Panc1 (cell line): Measurements from ENCODE around the gene THUMPD3. TPM values are rescaled to one million over a fixed set of nuclear protein-coding genes. Genes with fewer than 3 reads are reported as not detected.

ENCODE experiments used
- ATAC-seq: fragments of 200-7000 bp; cut with Tn5 transposase; 2 replicates; pipeline ENCODE4 v1.9.1; 2020; ENCODE audit warnings: mild to moderate bottlenecking, moderate library complexity
- BruUV-seq: library from RNA; stranded (reverse); fragments of 400-500 nt; replicated peaks from 2 replicates; lab custom pipeline; 2021; lab: Mats Ljungman, UMichigan
- CTCF ChIA-PET: fragments of 300-600 bp; sonication (Branson Sonifier 250); formaldehyde crosslinking; loops from one replicate; lab custom pipeline; 2022; ENCODE audit warnings: antibody characterized with exemption; lab: Charles Lee
- POLR2A ChIA-PET: fragments of 300-600 bp; sonication (Branson Sonifier 250); formaldehyde crosslinking; loops from one replicate; lab custom pipeline; 2022; ENCODE audit warnings: antibody characterized with exemption; lab: Charles Lee
- DNase-seq: peaks from one replicate; pipeline ENCODE4 v3.0.0-alpha.2; 2010; ENCODE audit warnings: low read depth, low spot score
- H3K27ac ChIP-seq: 2 replicates; pipeline ENCODE4 v1.5.1; 2011; ENCODE audit warnings: mild to moderate bottlenecking, low read length, inconsistent platforms
- H3K27me3 ChIP-seq: fragments of 200-500 bp; sonication (Bioruptor generic); 2 replicates; pipeline ENCODE4 v1.6.0; 2014; ENCODE audit warnings: low read length, inconsistent platforms; ENCODE audit not compliant: control insufficient read depth, insufficient read depth
- H3K36me3 ChIP-seq: fragments of 200-500 bp; sonication (Bioruptor generic); 2 replicates; pipeline ENCODE4 v1.5.1; 2014; ENCODE audit warnings: inconsistent platforms, mild to moderate bottlenecking, low read length, moderate library complexity; ENCODE audit not compliant: control insufficient read depth, insufficient read depth
- H3K4me1 ChIP-seq: 2 replicates; pipeline ENCODE4 v1.5.1; 2011; ENCODE audit warnings: inconsistent platforms, mild to moderate bottlenecking, low read length, moderate library complexity; ENCODE audit not compliant: control insufficient read depth, insufficient read depth
- H3K4me3 ChIP-seq, 2 experiments: 2 replicates each; pipeline ENCODE4 v1.5.1; 2011 to 2012; ENCODE audit warnings: low read depth in 2 of 2, low read length in 2 of 2, mild to moderate bottlenecking in 2 of 2, inconsistent platforms in 1 of 2, moderate library complexity in 1 of 2
- H3K9me3 ChIP-seq: fragments of 200-500 bp; sonication (Bioruptor generic); 2 replicates; pipeline ENCODE4 v1.5.1; 2014; ENCODE audit warnings: low read depth, mild to moderate bottlenecking, inconsistent platforms, low read length, moderate library complexity; ENCODE audit not compliant: control insufficient read depth, insufficient read depth
- CTCF ChIP-seq: fragments of 450-650 bp; IDR thresholded peaks from 2 replicates; pipeline ENCODE4 v1.5.1; 2017; ENCODE audit warnings: mild to moderate bottlenecking
- POLR2AphosphoS5 ChIP-seq: IDR thresholded peaks from 2 replicates; pipeline ENCODE4 v1.6.1; 2012; ENCODE audit warnings: mild to moderate bottlenecking, low read depth, low read length, moderate library complexity
- REST ChIP-seq, 2 experiments: IDR thresholded peaks; 2 replicates each; pipeline ENCODE4 v1.6.1; 2011 to 2012; ENCODE audit warnings: low read depth in 2 of 2, control low read depth in 1 of 2, low read length in 1 of 2, mild to moderate bottlenecking in 1 of 2, moderate library complexity in 1 of 2; ENCODE audit not compliant: insufficient read depth in 1 of 2
- SIN3A ChIP-seq: IDR thresholded peaks from 2 replicates; pipeline ENCODE4 v1.6.1; 2012; ENCODE audit warnings: low read depth, mild to moderate bottlenecking, low read length, moderate library complexity, borderline replicate concordance; ENCODE audit not compliant: insufficient read depth
- TCF7L2 ChIP-seq: IDR thresholded peaks from 2 replicates; pipeline ENCODE4 v1.6.1; 2011; ENCODE audit warnings: mild to moderate bottlenecking, low read depth, low read length, inconsistent platforms
- in situ Hi-C: cut with HindIII; loops from 2 replicates; pipeline ENCODE4 v1.10.0; 2016; ENCODE audit warnings: low sequenced_read_pairs, low pct_unique_long_range_greater_than_20kb
- intact Hi-C: fragments of 100-400 bp; cut with micrococcal nuclease; formaldehyde crosslinking; loops from one replicate; pipeline ENCODE4 v1.10.0; 2022; ENCODE audit not compliant: unreplicated experiment
- total RNA-seq: library from RNA; stranded (reverse); gene quantifications from one replicate; pipeline ENCODE4 v1.2.1, GENCODE V29; 2021; ENCODE audit not compliant: unreplicated experiment

The THUMPD3 gene
- total RNA-seq, 1 experiment from 2014 or later = 43.5 TPM

- Histone ChIP-seq H3K27me3 (no peaks in the 10 kb centered on the region), H3K27ac (no peak overlapping the region), H3K4me1 (peaks cover 18% of the 10 kb centered on the region; the same call in 1 of the 2 replicates), H3K4me3 (no peak overlapping the region), H3K36me3 (peaks cover 54% of the 10 kb centered on the region), H3K9me3 (no peaks in the 10 kb centered on the region)
- intact Hi-C loops = no loop called here
- ATAC-seq (no peak), DNase-seq (no peak)
- no TSS peak for BruUV-seq
- in situ Hi-C loops = no loop called here
- CTCF ChIA-PET = no interaction called here
- POLR2A ChIA-PET = no interaction called here
- TF ChIP-seq TCF7L2 (no peak), POLR2AphosphoS5 (no peak), CTCF (no peak), SIN3A (no peak), REST (IDR thresholded peaks at IDR 0.05; ENCODE audit: insufficient read depth in 1 of 2, low read depth in 2 of 2, low read length in 1 of 2) (no peak)
Observed at GRCh38 chr3:9392041-9392440, 29.2 kb downstream of the THUMPD3 start.

GRCh38 chr3:9395570-9396300 is 32.9 kb downstream of the THUMPD3 start:
- POLR2A ChIA-PET = no interaction called here
- no peak for TF ChIP-seq REST (IDR thresholded peaks at IDR 0.05; ENCODE audit: insufficient read depth in 1 of 2, low read depth in 2 of 2, low read length in 1 of 2)
- no peak for TF ChIP-seq TCF7L2
- no peak for TF ChIP-seq CTCF
- TF ChIP-seq SIN3A = 0 out of 2 replicates have a peak, but pooled peaks have one; percentile 13
- TF ChIP-seq POLR2AphosphoS5 = no peak
- intact Hi-C loops (no loop called here), in situ Hi-C loops (no loop called here)
- Histone ChIP-seq H3K27ac (peak overlapping the region; percentile 96), H3K4me1 (peaks cover 22% of the 10 kb centered on the region), H3K4me3 (peak overlapping the region; percentile 78 to 93), H3K27me3 (no peaks in the 10 kb centered on the region), H3K36me3 (peaks cover 27% of the 10 kb centered on the region), H3K9me3 (no peaks in the 10 kb centered on the region)
- DNase-seq (no peak), ATAC-seq (no peak)
- CTCF ChIA-PET = no interaction called here
- TSS peak; percentile 60 for BruUV-seq
